Endothelial cell of umbilical vein (primary cell): ENCODE measurements around the gene TBC1D5. TPM values are rescaled to one million over a fixed set of nuclear protein-coding genes. Genes with fewer than 3 reads are reported as not detected.

Experiments
- BruUV-seq: library from RNA; stranded (reverse); fragments of 400-500 nt; replicated peaks from 2 replicates; lab custom pipeline; 2021; lab: Mats Ljungman, UMichigan
- CTCF ChIA-PET: fragments of 300-600, 350-600 bp; sonication (Branson Sonifier 250); formaldehyde crosslinking; loops from one replicate; lab custom pipeline; 2021; ENCODE audit warnings: antibody characterized with exemption, inconsistent platforms; lab: Charles Lee
- POLR2A ChIA-PET: fragments of 300-600, 350-600 bp; sonication (Branson Sonifier 250); formaldehyde crosslinking; loops from one replicate; lab custom pipeline; 2021; ENCODE audit warnings: antibody characterized with exemption, inconsistent platforms; lab: Charles Lee
- DNase-seq: peaks from one replicate; pipeline ENCODE4 v3.0.0-alpha.2; 2011; ENCODE audit warnings: low read depth, low spot score
- FAIRE-seq: peaks from 2 replicates; lab custom pipeline; 2011; peaks lifted over from hg19 to GRCh38; lab: Jason Lieb, UNC
- H2AFZ ChIP-seq: 2 replicates; pipeline ENCODE4 v1.6.0; 2012; ENCODE audit warnings: low read depth, low read length, control low read depth, inconsistent platforms
- H3K27ac ChIP-seq: 2 replicates; pipeline ENCODE4 v1.5.1; 2011; ENCODE audit warnings: low read depth, mild to moderate bottlenecking, control low read depth, low read length, moderate library complexity; ENCODE audit not compliant: insufficient read depth
- H3K27me3 ChIP-seq, 2 experiments: 2 replicates each; pipeline versions ENCODE4 v1.6.0 to v1.6.1; 2011; ENCODE audit warnings: low read length in 2 of 2, mixed read lengths in 1 of 2; ENCODE audit not compliant: control insufficient read depth in 2 of 2, insufficient read depth in 2 of 2
- H3K36me3 ChIP-seq, 2 experiments: 2 replicates in 1 of 2; 3 replicates in 1 of 2; pipeline ENCODE4 v1.5.1; 2011; ENCODE audit warnings: low read length in 2 of 2, mild to moderate bottlenecking in 1 of 2, moderate library complexity in 1 of 2; ENCODE audit not compliant: control insufficient read depth in 2 of 2, insufficient read depth in 2 of 2; ENCODE audit errors: extremely low read depth in 1 of 2
- H3K4me1 ChIP-seq: 3 replicates; pipeline ENCODE4 v1.5.1; 2011; ENCODE audit warnings: mild to moderate bottlenecking, low read length; ENCODE audit not compliant: control insufficient read depth, insufficient read depth; ENCODE audit errors: extremely low read depth
- H3K4me2 ChIP-seq: 2 replicates; pipeline ENCODE4 v1.6.1; 2011; ENCODE audit warnings: low read length, control low read depth, mixed read lengths; ENCODE audit not compliant: insufficient read depth
- H3K4me3 ChIP-seq, 3 experiments: fragments of 200-600 bp in 1 of 3; sonication (generic), shearing (Covaris generic) in 1 of 3; replicated peaks in 1 of 3; 2 replicates each; pipeline ENCODE4 v1.5.1; 2011 to 2016; ENCODE audit warnings: control low read depth in 3 of 3, low read length in 3 of 3, mild to moderate bottlenecking in 2 of 3, inconsistent platforms in 1 of 3, low read depth in 1 of 3, moderate library complexity in 1 of 3; ENCODE audit not compliant: insufficient read depth in 1 of 3
- H3K79me2 ChIP-seq: 2 replicates; pipeline ENCODE4 v1.6.0; 2012; ENCODE audit warnings: low read length, inconsistent platforms; ENCODE audit not compliant: control insufficient read depth, insufficient read depth
- H3K9ac ChIP-seq: replicated peaks from 2 replicates; pipeline ENCODE3; 2011; ENCODE audit warnings: low read length, control low read depth; ENCODE audit not compliant: insufficient read depth; ENCODE audit errors: extremely low read depth
- H3K9me1 ChIP-seq: replicated peaks from 3 replicates; pipeline ENCODE4 v1.6.0; 2011; ENCODE audit warnings: mild to moderate bottlenecking, low read length; ENCODE audit not compliant: control insufficient read depth, insufficient read depth; ENCODE audit errors: extremely low read depth
- H3K9me3 ChIP-seq: replicated peaks from 2 replicates; pipeline ENCODE4 v1.5.1; 2012; ENCODE audit warnings: low read length, inconsistent platforms; ENCODE audit not compliant: control insufficient read depth, insufficient read depth
- H4K20me1 ChIP-seq: replicated peaks from 2 replicates; pipeline ENCODE3; 2011; ENCODE audit warnings: mild to moderate bottlenecking, low read length; ENCODE audit not compliant: control insufficient read depth, insufficient read depth; ENCODE audit errors: extremely low read depth
- CTCF ChIP-seq, 2 donors: IDR thresholded peaks; 1 replicate in 1 of 2; 2 replicates in 1 of 2; pipeline ENCODE4 v1.5.1; 2011; ENCODE audit warnings: low read length in 2 of 2, mild to moderate bottlenecking in 2 of 2, moderate library complexity in 2 of 2, control low read depth in 1 of 2, inconsistent platforms in 1 of 2, low read depth in 1 of 2; ENCODE audit not compliant: insufficient read depth in 1 of 2; ENCODE audit errors: extremely low read depth in 1 of 2
- EZH2 ChIP-seq: IDR thresholded peaks from 2 replicates; pipeline ENCODE4 v1.6.1; 2012; ENCODE audit warnings: borderline replicate concordance, low read depth, mild to moderate bottlenecking, moderate library complexity, low read length, inconsistent platforms; ENCODE audit not compliant: severe bottlenecking
- FOS ChIP-seq: IDR thresholded peaks from 2 replicates; pipeline ENCODE4 v1.6.1; 2011; ENCODE audit warnings: mild to moderate bottlenecking, low read length, moderate library complexity, borderline replicate concordance; ENCODE audit not compliant: insufficient read depth
- GATA2 ChIP-seq: IDR thresholded peaks from 2 replicates; pipeline ENCODE4 v1.7.0; 2011; ENCODE audit warnings: low read depth, mild to moderate bottlenecking, moderate library complexity, mixed read lengths, low read length; ENCODE audit not compliant: insufficient read length, insufficient read depth
- JUN ChIP-seq: IDR thresholded peaks from 2 replicates; pipeline ENCODE4 v1.6.1; 2011; ENCODE audit warnings: borderline replicate concordance, low read depth; ENCODE audit not compliant: insufficient read length, insufficient read depth
- MYC ChIP-seq: IDR thresholded peaks from one replicate; pipeline ENCODE4 v1.6.1; 2011; ENCODE audit warnings: mild to moderate bottlenecking, low read depth, low read length
- POLR2A ChIP-seq: IDR thresholded peaks from 2 replicates; pipeline ENCODE4 v1.6.1; 2012; ENCODE audit warnings: low read depth, mild to moderate bottlenecking, control low read depth, low read length
- POLR2AphosphoS5 ChIP-seq: IDR thresholded peaks from 2 replicates; pipeline ENCODE4 v1.6.1; 2012; ENCODE audit warnings: low read depth, mild to moderate bottlenecking, control low read depth, low read length, moderate library complexity; ENCODE audit not compliant: insufficient read depth
- dilution Hi-C: fragments of 300-500 bp; cut with MboI; formaldehyde crosslinking; loops from one replicate; pipeline ENCODE4 v1.15.0; 2019; ENCODE audit warnings: low sequenced_read_pairs; ENCODE audit not compliant: extremely low pct_ligation_motif_present
- intact Hi-C: fragments of 100-400 bp; cut with micrococcal nuclease; formaldehyde crosslinking; loops from one replicate; pipeline ENCODE4 v1.10.0; 2022
- polyA plus RNA-seq, 4 experiments: library from polyadenylated mRNA; depleted of rRNA in 3 of 4; stranded (reverse) in 3 of 4; unstranded in 1 of 4; fragments of >200 nt; gene quantifications; 2 replicates each; pipeline versions ENCODE4 v1.2.1 to v1.2.3, GENCODE V29; 2011 to 2012; ENCODE audit warnings: missing spikeins in 1 of 4
- total RNA-seq: library from RNA; stranded (reverse); gene quantifications from 2 replicates; pipeline ENCODE4 v1.2.3, GENCODE V29; 2021
- TF ChIP-seq, protein P1 (sequence below): IDR thresholded peaks from 2 replicates; pipeline ENCODE4 v1.6.1; 2011; ENCODE audit not compliant: insufficient read depth, insufficient read length

Gene TBC1D5
- total and polyA plus RNA-seq, 2 donors (not counting 3 experiments of a cell fraction or from before 2014, with no cell fraction given): 17.5 to 44.7 TPM

- Histone ChIP-seq H3K36me3 (no peaks in the 10 kb centered on the region), H2AFZ (no peak overlapping the region), H3K27me3 (peaks cover 0 to 2% of the 10 kb centered on the region in 2 experiments), H3K9ac (no peak overlapping the region), H3K4me2 (no peak overlapping the region), H3K79me2 (peaks cover 4% of the 10 kb centered on the region), H3K4me3 (no peak overlapping the region), H3K9me3 (no peaks in the 10 kb centered on the region), H4K20me1 (no peaks in the 10 kb centered on the region), H3K9me1 (no peaks in the 10 kb centered on the region), H3K4me1 (peaks cover 15% of the 10 kb centered on the region), H3K27ac (no peak overlapping the region)
- FAIRE-seq (no peak), DNase-seq (no peak)
- CTCF ChIA-PET: interaction anchor here (2.1 kb wide), 1 partner anchor 101 kb away, joined by 11 read pairs; no protein-coding TSS in a partner anchor
- TF ChIP-seq POLR2AphosphoS5 (no peak), MYC (no peak), POLR2A (no peak), GATA2 (no peak), JUN (no peak), FOS (no peak), EZH2 (no peak), CTCF (IDR thresholded peaks at IDR 0.05; ENCODE audit: extremely low read depth in 1 of 2, insufficient read depth in 1 of 2, low read depth in 1 of 2, low read length in 2 of 2) (no peak)
- TF ChIP-seq, protein P1, sequence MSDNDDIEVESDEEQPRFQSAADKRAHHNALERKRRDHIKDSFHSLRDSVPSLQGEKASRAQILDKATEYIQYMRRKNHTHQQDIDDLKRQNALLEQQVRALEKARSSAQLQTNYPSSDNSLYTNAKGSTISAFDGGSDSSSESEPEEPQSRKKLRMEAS: no peak
- POLR2A ChIA-PET: no interaction called here
- no TSS peak for BruUV-seq
- intact Hi-C loops: no loop called here
- dilution Hi-C loops: no loop called here
Observed at GRCh38 chr3:17745894-17746293, 3.5 kb upstream of the TBC1D5 start.
